Activated CD4-positive, CD25-positive, alpha-beta regulatory T cell treated with anti-CD3 and anti-CD28 coated beads, Interleukin-2, amount 50 U/mL, for 16 hours (primary cell): ENCODE data around the gene FNIP1.
"Not testable (repeated sequence)": the region's sequence is repeated elsewhere in the genome, so short reads cannot be mapped to it uniquely, and the experiment has no call there.

Experiments used
- DNase-seq: peaks from one replicate; pipeline ENCODE4 v3.0.0-alpha.2; 2020; ENCODE audit warnings: low read depth, low spot score

Gene FNIP1

GRCh38 chr5:131607903-131608540 lies 188.8 kb downstream of the FNIP1 start:
- DNase-seq: no peak

- DNase-seq: no peak
Measured at GRCh38 chr5:131607418-131607817, 189.4 kb downstream of the FNIP1 start.

GRCh38 chr5:131605086-131605485 lies 191.7 kb downstream of the FNIP1 start:
- no peak for DNase-seq

- no peak for DNase-seq
Measured at GRCh38 chr5:131595088-131596033, 201.5 kb downstream of the FNIP1 start.

- no peak for DNase-seq
Measured at GRCh38 chr5:131593921-131594320, 202.9 kb downstream of the FNIP1 start.

- not testable (repeated sequence) for DNase-seq
Measured at GRCh38 chr5:131593436-131593835, 203.4 kb downstream of the FNIP1 start.
